ENCODE data around the gene CEP170B. TPM values are rescaled to one million over a fixed set of nuclear protein-coding genes. Genes with fewer than 3 reads are reported as not detected.

Gene CEP170B
- total and polyA plus RNA-seq, 2 of the 8 experiments (the other 6 are each of a cell fraction or from before 2014, with no cell fraction given): 9.1 to 33.8 TPM

DNA sequence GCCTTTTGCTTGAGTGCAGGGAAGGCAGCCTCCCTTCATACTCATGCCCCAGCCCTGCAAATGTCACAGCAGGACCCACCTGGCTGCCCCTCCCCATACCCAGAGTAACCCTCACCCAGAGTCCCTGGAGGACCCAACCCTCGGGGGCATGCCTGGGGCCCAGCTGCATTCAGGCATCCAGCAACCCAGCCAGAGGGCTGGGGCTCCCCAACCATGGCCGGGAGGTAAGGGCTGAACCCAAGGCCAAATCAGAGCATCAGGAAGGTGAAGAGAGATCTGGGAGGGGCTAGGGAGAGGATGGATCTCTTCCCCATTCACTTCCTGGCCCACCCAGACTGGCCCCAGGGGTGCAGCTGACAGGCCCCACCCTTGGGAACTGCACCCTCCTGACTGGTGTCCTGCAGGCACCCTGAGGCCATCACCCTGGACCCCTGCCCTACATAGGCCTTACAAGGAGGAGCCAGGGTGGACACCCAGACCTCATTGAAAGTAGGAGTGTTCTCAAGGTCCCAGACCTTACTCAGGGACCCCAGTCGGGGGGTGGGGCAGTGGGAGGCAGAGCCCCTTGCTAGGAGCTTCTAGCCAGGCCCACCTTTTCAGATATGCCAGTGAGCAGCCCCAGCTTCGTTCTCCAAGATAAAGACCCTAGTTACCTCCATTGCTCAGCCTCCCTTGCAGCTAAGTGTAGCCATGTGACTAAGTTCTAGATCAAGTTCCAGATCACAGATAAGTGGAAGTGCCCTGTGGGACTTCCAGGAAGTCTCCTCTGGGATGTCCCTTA, 58.8 kb downstream of the CEP170B start (continued):
- TF ChIP-seq, protein P1, sequence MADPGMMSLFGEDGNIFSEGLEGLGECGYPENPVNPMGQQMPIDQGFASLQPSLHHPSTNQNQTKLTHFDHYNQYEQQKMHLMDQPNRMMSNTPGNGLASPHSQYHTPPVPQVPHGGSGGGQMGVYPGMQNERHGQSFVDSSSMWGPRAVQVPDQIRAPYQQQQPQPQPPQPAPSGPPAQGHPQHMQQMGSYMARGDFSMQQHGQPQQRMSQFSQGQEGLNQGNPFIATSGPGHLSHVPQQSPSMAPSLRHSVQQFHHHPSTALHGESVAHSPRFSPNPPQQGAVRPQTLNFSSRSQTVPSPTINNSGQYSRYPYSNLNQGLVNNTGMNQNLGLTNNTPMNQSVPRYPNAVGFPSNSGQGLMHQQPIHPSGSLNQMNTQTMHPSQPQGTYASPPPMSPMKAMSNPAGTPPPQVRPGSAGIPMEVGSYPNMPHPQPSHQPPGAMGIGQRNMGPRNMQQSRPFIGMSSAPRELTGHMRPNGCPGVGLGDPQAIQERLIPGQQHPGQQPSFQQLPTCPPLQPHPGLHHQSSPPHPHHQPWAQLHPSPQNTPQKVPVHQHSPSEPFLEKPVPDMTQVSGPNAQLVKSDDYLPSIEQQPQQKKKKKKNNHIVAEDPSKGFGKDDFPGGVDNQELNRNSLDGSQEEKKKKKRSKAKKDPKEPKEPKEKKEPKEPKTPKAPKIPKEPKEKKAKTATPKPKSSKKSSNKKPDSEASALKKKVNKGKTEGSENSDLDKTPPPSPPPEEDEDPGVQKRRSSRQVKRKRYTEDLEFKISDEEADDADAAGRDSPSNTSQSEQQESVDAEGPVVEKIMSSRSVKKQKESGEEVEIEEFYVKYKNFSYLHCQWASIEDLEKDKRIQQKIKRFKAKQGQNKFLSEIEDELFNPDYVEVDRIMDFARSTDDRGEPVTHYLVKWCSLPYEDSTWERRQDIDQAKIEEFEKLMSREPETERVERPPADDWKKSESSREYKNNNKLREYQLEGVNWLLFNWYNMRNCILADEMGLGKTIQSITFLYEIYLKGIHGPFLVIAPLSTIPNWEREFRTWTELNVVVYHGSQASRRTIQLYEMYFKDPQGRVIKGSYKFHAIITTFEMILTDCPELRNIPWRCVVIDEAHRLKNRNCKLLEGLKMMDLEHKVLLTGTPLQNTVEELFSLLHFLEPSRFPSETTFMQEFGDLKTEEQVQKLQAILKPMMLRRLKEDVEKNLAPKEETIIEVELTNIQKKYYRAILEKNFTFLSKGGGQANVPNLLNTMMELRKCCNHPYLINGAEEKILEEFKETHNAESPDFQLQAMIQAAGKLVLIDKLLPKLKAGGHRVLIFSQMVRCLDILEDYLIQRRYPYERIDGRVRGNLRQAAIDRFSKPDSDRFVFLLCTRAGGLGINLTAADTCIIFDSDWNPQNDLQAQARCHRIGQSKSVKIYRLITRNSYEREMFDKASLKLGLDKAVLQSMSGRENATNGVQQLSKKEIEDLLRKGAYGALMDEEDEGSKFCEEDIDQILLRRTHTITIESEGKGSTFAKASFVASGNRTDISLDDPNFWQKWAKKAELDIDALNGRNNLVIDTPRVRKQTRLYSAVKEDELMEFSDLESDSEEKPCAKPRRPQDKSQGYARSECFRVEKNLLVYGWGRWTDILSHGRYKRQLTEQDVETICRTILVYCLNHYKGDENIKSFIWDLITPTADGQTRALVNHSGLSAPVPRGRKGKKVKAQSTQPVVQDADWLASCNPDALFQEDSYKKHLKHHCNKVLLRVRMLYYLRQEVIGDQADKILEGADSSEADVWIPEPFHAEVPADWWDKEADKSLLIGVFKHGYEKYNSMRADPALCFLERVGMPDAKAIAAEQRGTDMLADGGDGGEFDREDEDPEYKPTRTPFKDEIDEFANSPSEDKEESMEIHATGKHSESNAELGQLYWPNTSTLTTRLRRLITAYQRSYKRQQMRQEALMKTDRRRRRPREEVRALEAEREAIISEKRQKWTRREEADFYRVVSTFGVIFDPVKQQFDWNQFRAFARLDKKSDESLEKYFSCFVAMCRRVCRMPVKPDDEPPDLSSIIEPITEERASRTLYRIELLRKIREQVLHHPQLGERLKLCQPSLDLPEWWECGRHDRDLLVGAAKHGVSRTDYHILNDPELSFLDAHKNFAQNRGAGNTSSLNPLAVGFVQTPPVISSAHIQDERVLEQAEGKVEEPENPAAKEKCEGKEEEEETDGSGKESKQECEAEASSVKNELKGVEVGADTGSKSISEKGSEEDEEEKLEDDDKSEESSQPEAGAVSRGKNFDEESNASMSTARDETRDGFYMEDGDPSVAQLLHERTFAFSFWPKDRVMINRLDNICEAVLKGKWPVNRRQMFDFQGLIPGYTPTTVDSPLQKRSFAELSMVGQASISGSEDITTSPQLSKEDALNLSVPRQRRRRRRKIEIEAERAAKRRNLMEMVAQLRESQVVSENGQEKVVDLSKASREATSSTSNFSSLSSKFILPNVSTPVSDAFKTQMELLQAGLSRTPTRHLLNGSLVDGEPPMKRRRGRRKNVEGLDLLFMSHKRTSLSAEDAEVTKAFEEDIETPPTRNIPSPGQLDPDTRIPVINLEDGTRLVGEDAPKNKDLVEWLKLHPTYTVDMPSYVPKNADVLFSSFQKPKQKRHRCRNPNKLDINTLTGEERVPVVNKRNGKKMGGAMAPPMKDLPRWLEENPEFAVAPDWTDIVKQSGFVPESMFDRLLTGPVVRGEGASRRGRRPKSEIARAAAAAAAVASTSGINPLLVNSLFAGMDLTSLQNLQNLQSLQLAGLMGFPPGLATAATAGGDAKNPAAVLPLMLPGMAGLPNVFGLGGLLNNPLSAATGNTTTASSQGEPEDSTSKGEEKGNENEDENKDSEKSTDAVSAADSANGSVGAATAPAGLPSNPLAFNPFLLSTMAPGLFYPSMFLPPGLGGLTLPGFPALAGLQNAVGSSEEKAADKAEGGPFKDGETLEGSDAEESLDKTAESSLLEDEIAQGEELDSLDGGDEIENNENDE (IDR thresholded peaks at IDR 0.05; ENCODE audit: insufficient replicate concordance, low read length): no peak
- TF ChIP-seq ASH2L (IDR thresholded peaks at IDR 0.05; ENCODE audit: low read length): no peak
- no peak for TF ChIP-seq CBX8 (IDR thresholded peaks at IDR 0.05; ENCODE audit: borderline replicate concordance, low read depth, low read length)
- TF ChIP-seq YY1 (IDR thresholded peaks at IDR 0.05; ENCODE audit: low read depth, low read length): no peak
- TF ChIP-seq POU5F1 (IDR thresholded peaks at IDR 0.05; ENCODE audit: low read depth, low read length): no peak
- TF ChIP-seq SP1 (IDR thresholded peaks at IDR 0.05; ENCODE audit: low read depth, low read length): no peak
- TF ChIP-seq, protein P2, sequence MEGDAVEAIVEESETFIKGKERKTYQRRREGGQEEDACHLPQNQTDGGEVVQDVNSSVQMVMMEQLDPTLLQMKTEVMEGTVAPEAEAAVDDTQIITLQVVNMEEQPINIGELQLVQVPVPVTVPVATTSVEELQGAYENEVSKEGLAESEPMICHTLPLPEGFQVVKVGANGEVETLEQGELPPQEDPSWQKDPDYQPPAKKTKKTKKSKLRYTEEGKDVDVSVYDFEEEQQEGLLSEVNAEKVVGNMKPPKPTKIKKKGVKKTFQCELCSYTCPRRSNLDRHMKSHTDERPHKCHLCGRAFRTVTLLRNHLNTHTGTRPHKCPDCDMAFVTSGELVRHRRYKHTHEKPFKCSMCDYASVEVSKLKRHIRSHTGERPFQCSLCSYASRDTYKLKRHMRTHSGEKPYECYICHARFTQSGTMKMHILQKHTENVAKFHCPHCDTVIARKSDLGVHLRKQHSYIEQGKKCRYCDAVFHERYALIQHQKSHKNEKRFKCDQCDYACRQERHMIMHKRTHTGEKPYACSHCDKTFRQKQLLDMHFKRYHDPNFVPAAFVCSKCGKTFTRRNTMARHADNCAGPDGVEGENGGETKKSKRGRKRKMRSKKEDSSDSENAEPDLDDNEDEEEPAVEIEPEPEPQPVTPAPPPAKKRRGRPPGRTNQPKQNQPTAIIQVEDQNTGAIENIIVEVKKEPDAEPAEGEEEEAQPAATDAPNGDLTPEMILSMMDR (IDR thresholded peaks at IDR 0.05; ENCODE audit: control extremely low read depth in 1 of 3, insufficient read depth in 1 of 3, low read depth in 1 of 3, low read length in 3 of 3): no peak
- no peak for TF ChIP-seq TEAD4 (IDR thresholded peaks at IDR 0.05; ENCODE audit: low read depth, low read length)

Data from H1 (cell line).